GM21786 (cell line): ENCODE results near the gene CORIN.
"Not testable (repeated sequence)": the region's sequence is repeated elsewhere in the genome, so short reads cannot be mapped to it uniquely, and the experiment has no call there.

Source experiments
- ATAC-seq: cut with Tn5 transposase; IDR thresholded peaks from one replicate; pipeline ENCODE4 v1.9.1; 2021; ENCODE audit not compliant: unreplicated experiment

The CORIN gene

DNA sequence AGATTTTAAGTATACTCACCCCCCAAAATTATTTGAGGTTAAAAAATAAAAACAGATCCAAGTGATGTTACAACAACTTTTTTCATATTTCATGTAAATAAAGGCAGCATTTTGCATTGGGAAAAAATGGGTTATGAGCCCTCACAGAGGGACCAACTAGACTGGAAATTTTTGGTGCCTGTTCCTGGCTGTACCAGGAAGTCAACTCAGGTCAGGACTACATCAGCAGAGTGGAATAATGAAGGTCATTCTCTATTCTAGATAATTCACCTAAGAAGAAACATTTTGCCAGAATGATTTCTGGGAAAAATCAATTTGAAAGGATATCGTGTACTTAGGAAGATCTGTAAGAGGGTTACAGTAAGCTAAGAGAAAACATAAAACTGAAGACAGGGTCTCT is 66.8 kb downstream of the CORIN start:
- ATAC-seq, result no peak

- not testable (repeated sequence) for ATAC-seq
Measured at GRCh38 chr4:47767956-47768355, 69.9 kb downstream of the CORIN start.

DNA sequence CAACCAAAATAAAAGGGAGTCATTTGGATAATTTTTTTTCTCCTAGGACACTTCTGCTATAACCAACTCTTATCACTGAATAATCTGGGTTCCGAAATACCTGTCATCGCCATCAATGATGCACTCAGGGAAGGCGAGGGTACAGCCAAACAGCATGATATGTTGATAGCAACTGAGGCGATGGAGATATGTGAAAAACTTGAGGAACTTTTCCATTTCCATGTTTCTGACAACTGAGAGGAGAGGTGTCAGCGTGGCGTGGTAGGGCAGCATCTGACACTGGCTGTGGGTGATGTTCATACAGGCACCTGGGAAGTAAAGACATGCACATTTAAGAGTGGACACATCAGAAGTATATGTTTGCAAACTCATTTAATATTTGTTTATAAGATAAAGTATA is 74.6 kb downstream of the CORIN start:
- ATAC-seq, result no peak

GRCh38 chr4:47762376-47763266 is 75.2 kb downstream of the CORIN start:
- no peak for ATAC-seq

DNA sequence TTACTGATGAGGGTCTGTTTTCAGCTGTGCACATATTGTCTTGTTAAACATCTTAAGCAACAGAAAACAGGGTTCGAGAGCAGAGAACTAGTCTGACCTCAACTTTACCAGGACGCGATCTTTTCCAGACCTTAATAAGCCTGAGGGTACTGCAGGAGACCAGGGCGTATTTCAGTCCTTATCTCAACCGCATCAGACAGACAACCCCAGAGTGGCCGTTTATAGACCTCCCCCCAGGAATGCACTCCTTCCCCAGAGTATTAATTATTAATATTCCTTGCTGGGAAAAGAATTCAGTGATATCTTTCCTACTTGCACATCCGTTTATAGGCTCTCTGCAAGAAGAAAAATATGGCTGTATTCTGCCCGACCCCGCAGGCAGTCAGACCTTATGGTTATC is 84.6 kb downstream of the CORIN start:
- ATAC-seq, result not testable (repeated sequence)

- no peak for ATAC-seq
Measured at GRCh38 chr4:47752214-47752613, 85.7 kb downstream of the CORIN start.

- no peak for ATAC-seq
Measured at GRCh38 chr4:47750788-47751187, 87.1 kb downstream of the CORIN start.

GRCh38 chr4:47749858-47750257 is 88.0 kb downstream of the CORIN start:
- no peak for ATAC-seq

DNA sequence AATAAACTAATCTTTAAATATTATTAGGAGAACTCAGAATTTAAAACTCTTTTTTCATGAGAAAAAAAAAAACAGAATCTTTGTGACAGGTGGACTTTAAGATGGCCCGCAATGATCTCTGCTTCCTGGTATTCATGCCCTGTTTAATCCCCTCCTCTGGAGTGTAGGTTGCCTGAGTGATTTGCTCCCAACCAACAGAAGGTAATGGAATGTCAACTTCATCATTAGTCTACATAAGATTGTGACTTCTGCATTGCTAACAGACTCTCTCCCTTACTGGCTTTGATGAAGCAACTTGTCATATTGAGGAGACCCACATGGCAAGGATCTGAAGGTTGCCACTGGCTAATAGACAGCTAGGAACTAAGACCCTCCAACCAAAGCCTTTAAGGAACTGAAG is 88.8 kb downstream of the CORIN start:
- ATAC-seq, result no peak

- ATAC-seq, result no peak
Measured at GRCh38 chr4:47747846-47748494, 89.9 kb downstream of the CORIN start.

- no peak for ATAC-seq
Measured at GRCh38 chr4:47747211-47747610, 90.7 kb downstream of the CORIN start.

DNA sequence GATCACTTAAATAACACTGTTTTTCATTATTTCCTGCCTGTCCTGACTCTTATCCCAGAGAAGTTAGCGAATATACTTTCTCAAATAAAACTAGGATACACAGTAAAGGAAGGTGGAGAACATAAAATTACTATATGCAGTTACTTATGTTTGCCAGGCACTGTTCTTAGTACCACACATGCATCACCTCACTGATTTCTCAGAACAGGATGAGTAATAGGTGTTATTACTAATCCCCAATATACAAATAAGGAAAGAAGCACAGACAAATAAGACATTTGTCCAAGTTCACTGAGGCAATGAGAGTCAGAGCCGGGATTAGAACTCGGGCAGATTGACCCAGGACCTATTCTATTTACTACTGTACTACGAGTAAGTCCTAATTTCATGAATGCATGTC is 91.7 kb downstream of the CORIN start:
- no peak for ATAC-seq

DNA sequence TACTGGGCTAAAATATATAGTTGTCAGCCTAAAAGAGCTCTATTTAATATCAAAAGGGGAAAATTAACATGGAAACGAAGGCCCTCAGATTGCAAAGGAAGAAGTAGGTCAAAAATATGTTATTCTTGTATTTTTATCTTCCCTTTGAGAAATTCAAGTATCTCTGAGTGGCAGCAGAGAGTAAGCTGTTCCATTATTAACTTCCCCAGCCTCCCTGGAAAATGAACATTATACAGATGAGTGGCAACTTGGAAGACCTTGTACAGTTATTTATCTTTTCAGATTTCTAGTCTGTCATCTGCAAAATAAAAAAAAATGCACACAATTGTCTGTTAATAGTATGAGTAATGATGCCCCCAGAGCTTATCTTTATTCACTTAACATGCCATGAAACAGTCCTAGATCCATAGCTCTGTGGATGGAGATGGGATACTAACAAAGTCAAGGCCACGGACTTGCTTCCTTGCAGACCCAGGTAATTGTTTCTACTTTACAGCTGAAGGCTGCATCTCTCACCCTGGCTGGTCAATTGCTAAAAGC is 93.0 kb downstream of the CORIN start:
- no peak for ATAC-seq

- no peak for ATAC-seq
Measured at GRCh38 chr4:47744253-47744652, 93.6 kb downstream of the CORIN start.

- ATAC-seq, result no peak
Measured at GRCh38 chr4:47741200-47741599, 96.7 kb downstream of the CORIN start.

- ATAC-seq, result no peak
Measured at GRCh38 chr4:47737326-47737725, 100.5 kb downstream of the CORIN start.

GRCh38 chr4:47736555-47736954 is 101.3 kb downstream of the CORIN start:
- no peak for ATAC-seq

DNA sequence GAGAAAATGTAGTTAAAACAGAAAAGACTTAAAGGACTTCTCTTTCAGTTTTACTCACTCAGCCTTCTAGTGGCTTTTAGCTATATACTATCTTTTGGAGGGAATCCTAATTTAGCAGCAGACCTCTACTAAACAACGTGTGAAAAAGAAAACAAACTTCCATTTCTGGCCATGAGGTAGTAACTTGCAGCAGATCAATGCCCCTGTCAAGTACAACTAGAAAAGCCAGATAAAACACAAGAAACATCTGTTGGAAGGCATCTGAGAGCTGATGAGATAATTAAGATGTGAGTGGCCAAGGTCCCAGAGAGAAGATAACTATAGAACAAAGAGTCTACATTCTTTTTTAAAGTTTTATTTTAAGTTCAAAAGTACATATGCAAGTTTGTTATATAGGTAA is 101.7 kb downstream of the CORIN start:
- no peak for ATAC-seq

GRCh38 chr4:47733302-47734175 is 104.3 kb downstream of the CORIN start:
- ATAC-seq, result no peak

DNA sequence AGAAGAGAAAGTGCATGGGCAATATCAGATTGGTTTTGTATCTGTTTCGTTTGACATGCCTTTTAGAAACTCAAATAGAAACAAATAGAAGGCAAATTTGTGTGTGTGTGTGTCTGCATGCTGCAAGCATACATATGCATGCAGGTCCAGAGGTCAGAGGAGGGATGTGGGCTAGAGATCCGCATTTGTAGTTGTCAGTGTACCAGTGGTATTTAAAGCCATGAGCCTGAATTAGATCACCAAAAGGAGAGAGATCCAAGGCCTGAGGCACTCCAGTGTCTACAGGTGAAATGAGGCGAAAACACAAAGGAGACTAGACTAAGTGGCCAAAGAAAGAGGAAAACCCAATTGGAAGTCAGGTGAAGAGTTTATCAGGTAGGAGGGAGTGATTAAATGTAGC is 106.7 kb downstream of the CORIN start:
- ATAC-seq, result no peak

- ATAC-seq, result no peak
Measured at GRCh38 chr4:47729131-47729680, 108.7 kb downstream of the CORIN start.
